GM20431 (cell line): ENCODE measurements around the gene IL18BP.

ENCODE experiments used
- in situ Hi-C: fragments of 300-500 bp; cut with MseI, MboI; formaldehyde crosslinking; loops from one replicate; pipeline ENCODE4 v1.15.0; 2020; ENCODE audit warnings: low sequenced_read_pairs; ENCODE audit not compliant: unreplicated experiment

IL18BP gene

GRCh38 chr11:71998649-71999310 is at the start of gene IL18BP:
Gene IL18BP (plus strand): TSS chr11:71998909. CDS start chr11:71999985, 1,076 bp downstream.
- in situ Hi-C loops: no loop called here

DNA sequence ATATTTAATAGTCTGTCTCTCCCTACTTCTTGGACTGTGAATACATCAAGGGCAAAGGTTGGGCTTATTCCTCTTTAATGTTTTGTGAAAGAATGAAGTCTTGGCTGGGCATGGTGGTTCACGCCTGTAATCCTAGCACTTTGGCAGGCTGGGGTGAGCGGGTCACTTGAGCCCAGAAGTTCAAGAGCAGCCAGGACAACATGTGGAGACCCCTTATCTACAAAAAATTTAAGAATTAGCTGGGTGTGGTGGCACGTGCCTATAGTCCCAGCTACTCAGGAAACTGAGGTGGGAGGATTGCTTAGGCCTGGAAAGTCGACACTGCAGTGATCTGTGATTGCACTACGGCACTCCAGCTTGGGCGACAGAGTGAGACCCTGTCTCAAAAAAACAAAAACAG is 49.7 kb upstream of the IL18BP start:
- in situ Hi-C loops: no loop called here

GRCh38 chr11:71951741-71952310 is 46.9 kb upstream of the IL18BP start:
- in situ Hi-C loops: no loop called here

GRCh38 chr11:71955898-71956456 is 42.7 kb upstream of the IL18BP start:
- in situ Hi-C loops: no loop called here

DNA sequence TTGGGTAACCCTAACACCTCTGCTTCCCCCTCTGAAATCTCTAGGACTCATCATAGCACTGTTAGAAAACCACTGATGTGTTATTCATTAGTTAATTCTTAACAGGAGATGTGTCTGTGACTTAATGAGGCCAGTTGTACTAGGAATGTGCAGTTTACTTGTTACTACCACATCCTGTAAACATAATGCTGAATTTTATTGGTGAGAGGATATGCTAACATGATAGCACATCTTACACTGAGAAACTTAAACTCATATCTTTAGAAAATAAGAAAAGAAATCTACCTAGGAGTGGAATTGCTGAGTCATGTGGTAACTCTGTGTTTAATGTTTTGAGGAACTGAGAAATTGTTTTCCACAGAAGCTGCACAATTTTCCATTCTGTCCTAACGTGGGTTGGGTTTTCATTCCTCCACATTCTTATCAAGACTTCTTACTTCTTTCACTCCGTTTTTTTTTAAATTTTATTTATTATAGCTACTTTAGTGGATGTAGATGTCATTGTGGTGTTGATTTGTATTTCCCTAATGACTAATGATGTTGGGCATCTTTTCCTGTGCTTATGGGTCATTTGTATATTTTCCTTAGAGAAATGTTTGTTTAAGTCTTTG is 36.2 kb upstream of the IL18BP start:
- in situ Hi-C loops: no loop called here

- in situ Hi-C loops: no loop called here
These were observed 35.2 kb upstream of the IL18BP start for GRCh38 chr11:71963468-71963867.

DNA sequence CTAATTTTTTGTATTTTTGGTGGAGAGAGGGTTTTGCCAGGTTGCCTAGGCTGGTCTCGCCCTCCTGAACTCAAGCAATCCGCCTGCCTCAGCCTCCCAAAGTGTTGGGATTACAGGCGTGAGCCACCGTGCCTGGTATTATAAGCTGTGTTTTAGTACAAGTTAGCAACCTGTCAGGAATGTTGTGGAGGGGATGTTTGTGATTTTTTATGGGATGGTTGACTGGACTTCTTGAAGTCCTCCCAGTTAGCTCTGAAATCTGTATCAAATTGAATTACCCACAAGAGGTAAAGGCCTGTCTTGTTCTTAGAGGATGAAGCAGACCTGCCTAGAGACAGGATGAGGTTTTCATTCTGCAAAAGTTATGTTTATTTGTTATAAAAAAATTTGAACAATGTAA is 34.1 kb upstream of the IL18BP start:
- in situ Hi-C loops: no loop called here

GRCh38 chr11:71971680-71972079 is 27.0 kb upstream of the IL18BP start:
- in situ Hi-C loops: no loop called here

- in situ Hi-C loops: no loop called here
These were observed 22.2 kb upstream of the IL18BP start for GRCh38 chr11:71976551-71976950.

GRCh38 chr11:71977090-71977489 is 21.6 kb upstream of the IL18BP start:
- in situ Hi-C loops: no loop called here

DNA sequence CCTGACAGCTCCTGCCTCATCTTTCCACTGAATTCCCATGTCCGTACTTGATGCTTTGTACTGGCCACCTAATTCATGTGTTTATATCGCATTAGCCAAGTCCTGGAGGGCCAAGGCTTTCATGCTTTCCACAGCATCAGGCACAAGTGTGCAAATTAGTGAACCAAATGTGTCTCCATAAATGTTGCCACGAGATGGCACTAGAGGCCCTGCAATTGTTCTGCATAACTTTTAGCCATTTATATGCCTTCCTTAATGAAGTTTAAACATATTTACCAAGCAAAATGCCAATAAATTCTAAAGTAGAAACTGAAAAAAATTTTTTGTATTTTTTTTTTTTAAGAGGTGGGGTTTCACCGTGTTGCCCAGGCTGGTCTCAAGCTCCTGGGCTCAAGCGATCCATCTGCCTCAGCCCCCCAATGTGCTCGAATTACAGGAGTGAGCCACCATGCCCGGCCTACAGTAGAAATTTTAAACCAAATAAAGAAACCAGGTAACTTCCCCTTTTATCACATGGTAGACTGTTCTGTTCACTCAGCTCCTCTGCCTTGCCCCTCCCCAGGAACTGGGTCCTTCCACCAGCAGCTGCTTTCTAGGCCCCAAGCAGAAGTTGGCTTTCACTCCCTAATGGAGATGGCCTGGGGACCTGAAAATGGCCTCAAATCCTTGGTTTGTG is 20.8 kb upstream of the IL18BP start:
- in situ Hi-C loops: no loop called here

- in situ Hi-C loops: no loop called here
These were observed 19.6 kb upstream of the IL18BP start for GRCh38 chr11:71979094-71979493.

DNA sequence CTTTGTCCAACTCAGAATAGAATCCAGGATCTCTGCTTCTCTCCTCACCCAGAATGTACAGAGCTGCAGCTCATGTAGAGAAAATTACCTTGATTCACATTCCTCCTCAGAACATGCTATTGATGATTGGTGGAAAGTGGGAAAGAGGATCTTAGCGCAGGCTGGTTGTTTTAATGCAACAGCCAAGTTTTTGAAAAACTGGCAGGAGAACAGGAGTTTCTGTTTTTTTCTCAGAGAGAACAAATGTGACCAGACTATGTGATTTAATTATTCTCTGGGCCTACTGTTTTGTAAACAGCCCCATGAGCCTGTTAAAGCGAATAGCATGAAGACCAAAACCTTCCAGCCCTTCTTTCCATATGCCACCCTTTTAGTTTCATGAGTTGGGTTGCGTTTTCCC is 19.1 kb upstream of the IL18BP start:
- in situ Hi-C loops: no loop called here

- in situ Hi-C loops: no loop called here
These were observed 12.6 kb upstream of the IL18BP start for GRCh38 chr11:71986131-71986530.

DNA sequence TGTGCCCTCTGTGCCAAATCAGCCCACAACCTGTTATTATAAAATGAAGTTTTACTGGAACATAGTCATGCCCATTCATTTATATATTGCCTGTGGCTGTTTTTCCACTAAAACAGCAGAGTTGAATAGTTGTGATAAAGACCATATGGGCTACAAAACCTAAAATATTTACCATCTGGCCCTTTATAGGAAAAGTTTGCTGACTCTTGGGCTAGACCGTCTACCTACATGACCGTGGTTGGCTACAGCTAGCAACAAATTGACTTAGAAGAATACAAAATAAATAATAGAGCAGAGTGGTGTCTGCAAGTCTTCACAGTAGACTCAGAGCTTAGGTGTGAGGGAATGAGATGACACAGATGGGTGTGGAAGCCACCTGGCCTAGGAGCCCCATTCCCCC is 11.2 kb upstream of the IL18BP start:
- in situ Hi-C loops: no loop called here

GRCh38 chr11:71988050-71988449 is 10.7 kb upstream of the IL18BP start:
- in situ Hi-C loops: no loop called here

DNA sequence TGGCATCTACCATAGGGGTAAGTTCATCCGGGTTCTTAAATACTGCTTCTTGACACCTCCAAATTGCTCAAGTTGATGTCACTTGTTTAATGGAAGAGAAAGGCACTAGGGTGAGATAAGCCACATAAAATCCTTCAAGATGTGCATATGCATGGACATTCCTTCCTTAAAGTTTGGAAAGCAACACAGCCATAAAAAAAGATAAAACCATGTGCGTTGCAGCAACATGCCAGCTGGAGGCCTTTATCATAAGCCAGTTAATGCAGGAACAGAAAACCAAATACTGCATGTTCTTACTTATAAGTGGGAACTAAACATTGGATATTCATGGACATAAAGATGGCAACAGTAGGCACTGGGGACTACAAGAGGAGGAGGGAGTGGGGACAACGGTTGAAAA is 8.0 kb upstream of the IL18BP start:
- in situ Hi-C loops: no loop called here

GRCh38 chr11:71991494-71991893 is 7.2 kb upstream of the IL18BP start:
- in situ Hi-C loops: no loop called here

- in situ Hi-C loops: no loop called here
These were observed 6.5 kb upstream of the IL18BP start for GRCh38 chr11:71992136-71992730.

- in situ Hi-C loops: no loop called here
These were observed 3.9 kb upstream of the IL18BP start for GRCh38 chr11:71994786-71995185.
